Esophagus muscularis mucosa (tissue), 2 donors: ENCODE results near the gene NELL1.

Experiments
- EP300 ChIP-seq: sonication (generic); formaldehyde crosslinking; IDR thresholded peaks from one replicate; pipeline ENCODE4 v1.6.1; 2017; ENCODE audit warnings: antibody characterized with exemption
- POLR2A ChIP-seq: fragments of 450-650 bp; IDR thresholded peaks from one replicate; pipeline ENCODE4 v1.6.1; 2017; ENCODE audit warnings: antibody characterized with exemption, moderate library complexity, mild to moderate bottlenecking, low read depth

GRCh38 chr11:20739577-20739976, 70.2 kb downstream of the NELL1 start:
- TF ChIP-seq POLR2A (no peak), EP300 (no peak)
